Measurements from ENCODE around the gene RPLP2.

Gene RPLP2

DNA sequence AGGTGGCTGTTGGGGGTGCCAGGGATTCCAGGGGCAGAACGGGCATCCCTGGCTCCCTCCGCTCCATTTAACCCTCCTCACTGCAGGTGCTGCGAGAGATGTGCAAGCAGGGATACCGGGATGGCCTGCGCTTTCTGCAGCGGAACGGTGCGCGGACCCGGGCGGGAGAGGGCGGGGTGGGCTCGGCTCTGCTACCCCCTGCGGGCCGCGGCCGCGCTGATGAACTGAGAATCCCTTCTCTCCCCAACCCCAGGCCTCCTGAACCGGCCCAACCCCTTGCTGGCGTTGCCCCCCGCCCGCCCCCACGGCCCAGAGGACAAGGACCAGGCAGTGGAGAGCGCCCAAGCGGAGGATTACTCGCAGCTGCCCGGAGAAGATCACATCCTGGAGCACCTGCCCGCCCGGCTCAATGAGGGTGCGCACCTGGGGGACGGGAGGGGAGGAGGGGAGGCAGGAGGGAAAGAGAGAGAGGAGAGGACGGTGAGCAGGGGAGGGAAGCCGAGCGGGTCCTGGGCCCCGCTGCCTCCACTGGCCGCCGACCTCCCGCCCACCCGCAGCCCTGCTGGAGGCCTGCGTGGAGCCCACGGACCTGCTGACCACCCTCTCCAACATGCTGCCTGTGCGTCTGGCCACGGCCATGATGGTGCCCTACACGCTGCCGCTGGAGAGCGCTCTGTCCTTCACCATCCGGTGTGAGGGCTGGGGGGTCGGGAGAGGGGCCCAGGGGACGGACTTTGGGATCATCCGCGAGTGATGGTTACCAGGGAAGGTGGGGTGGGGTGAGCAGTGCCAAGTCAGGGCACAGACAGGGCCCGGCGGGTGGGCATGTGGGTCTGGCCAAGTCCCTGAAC lies 13.9 kb downstream of the RPLP2 start:
- no peak for DNase-seq (ENCODE audit: low read depth in 2 of 2)

DNA sequence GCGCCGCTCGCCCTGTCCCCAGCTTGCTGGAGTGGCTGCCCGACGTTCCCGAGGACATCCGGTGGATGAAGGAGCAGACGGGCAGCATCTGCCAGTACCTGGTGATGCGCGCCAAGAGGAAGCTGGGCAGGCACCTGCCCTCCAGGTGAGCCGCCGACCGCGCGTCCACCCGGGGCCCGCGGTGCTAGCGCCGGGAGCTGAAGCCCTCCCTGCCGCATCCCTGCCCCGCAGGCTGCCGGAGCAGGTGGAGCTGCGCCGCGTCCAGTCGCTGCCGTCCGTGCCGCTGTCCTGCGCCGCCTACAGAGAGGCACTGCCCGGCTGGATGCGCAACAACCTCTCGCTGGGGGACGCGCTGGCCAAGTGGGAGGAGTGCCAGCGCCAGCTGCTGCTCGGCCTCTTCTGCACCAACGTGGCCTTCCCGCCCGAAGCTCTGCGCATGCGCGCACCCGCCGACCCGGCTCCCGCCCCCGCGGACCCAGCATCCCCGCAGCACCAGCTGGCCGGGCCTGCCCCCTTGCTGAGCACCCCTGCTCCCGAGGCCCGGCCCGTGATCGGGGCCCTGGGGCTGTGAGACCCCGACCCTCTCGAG lies 14.6 kb downstream of the RPLP2 start:
- DNase-seq (ENCODE audit: low read depth in 2 of 2): no peak

DNA sequence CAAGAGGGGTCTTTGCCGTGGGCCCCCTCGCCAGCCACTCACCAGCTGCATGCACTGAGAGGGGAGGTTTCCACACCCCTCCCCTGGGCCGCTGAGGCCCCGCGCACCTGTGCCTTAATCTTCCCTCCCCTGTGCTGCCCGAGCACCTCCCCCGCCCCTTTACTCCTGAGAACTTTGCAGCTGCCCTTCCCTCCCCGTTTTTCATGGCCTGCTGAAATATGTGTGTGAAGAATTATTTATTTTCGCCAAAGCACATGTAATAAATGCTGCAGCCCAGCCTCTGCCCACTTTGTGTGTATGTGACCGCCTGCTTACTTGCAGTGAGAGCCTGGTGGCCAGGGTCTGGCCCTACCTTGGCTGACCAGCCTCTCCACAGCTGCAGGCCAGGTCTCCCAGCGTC lies 15.2 kb downstream of the RPLP2 start:
- DNase-seq (ENCODE audit: low read depth in 2 of 2): no peak

DNA sequence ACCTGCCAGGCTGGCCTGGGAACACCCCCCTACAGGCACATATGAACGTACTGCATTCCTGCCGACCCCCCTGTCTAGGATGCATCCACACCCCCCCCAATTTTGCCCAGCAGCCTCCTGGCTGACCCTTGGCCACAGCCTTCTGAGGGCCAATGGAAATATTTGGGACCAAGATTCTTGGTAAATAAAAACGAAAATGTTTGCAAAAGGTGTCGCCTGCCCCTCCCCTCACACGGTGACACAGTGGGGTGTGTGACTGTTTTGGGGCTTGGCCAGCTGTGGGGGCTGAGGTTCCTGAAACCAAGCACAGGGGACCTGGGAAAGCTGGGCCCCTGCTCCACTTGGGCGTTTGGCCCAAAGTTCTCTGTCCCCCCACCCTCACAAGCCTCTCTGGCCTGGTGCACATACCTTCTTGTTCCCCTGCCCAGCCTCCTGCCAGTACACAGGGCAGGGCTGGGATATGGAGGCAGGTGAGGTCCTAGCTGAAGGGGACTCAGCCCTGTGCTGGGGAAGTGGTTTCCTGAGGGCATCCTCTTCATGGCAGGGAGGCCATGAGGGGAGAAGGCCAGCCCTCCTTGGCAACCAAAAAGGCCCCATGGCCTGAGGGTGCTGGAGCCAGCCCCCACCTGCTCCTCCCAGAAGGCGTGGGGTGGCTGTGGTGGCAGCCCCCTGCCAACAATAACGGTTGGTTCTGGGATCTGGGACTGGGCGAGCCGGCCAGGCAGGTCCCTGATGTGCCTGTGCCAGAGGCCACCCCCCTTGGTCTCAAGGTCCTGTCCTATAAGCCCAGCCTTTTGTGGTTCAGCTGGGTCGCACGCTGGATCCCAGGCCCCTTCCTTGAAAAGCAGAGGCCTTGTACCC lies 15.8 kb downstream of the RPLP2 start:
- DNase-seq (ENCODE audit: low read depth in 2 of 2): no peak

DNA sequence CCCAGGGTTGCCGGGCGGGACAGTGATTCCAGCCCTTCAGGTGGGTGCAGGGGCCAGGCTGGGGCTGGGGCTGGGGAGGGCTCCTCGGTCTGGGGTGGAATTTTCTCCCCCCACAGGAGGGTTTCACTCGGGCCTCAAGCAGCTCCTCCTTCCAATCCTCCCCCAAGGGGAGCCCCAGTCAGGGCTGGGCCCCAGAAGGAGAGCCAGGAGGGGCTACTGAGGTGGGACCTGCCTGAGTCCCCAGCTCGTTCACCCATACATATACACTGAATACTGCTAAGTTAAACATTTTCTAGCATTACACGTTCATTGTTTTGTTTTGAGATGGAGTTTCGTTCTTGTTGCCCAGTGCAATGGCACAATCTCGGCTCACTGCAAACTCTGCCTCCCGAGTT lies 16.5 kb downstream of the RPLP2 start:
- no peak for DNase-seq (ENCODE audit: low read depth in 2 of 2)

DNA sequence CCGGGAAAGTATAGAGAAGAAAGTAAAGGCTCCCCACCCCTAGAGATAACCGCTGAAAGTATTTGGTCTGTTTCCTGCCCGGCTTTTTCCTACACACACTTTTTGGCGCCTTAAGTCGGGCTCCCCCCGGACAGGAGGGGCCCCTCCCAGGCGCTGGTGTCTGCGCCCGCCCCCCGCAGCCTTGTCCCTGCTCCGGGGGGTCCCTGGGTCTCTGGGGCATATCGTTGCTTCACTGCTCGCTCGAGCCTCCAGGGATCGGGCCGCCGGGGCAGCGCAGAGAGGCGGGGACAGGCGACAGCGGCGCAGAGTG lies 17.0 kb downstream of the RPLP2 start:
- no peak for DNase-seq (ENCODE audit: low read depth in 2 of 2)

DNA sequence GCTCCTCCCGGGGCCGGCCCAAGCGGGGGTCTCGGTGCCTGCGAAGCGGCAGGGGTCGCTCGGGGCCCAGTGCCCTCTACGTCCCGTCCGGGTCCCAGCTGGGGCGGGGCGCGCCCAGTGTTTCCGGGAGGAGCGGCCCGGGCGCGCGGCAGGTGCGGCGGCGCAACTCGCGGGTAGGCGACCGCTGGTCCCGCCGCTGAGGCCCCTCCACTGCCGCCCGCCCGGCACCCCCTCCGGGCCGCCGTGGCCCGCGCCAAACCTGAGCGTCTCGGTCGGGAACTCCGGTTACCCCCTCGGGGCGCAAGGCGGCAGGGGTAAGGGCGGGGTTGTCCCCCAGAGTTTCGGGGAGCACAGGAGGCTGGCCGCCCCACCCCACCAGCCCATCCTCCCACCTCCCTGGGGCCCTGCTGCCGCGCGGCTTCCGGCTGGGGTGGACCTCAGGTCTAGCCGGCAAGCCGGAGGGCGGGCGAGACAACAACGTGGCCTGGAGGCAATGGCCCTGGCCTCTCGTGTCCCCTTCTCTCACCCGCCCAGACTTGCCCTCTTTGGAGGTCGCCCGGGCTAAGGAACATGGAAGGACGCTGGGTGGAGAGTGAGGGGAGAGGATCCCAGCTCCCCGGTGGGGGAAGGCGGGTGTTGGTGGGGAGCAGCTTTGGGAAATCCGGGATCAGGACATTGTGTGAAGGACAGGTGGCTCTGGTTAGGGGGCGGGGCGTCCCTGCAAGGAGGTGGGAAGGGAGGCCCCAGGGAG lies 17.6 kb downstream of the RPLP2 start:
- DNase-seq (ENCODE audit: low read depth in 2 of 2): no peak

DNA sequence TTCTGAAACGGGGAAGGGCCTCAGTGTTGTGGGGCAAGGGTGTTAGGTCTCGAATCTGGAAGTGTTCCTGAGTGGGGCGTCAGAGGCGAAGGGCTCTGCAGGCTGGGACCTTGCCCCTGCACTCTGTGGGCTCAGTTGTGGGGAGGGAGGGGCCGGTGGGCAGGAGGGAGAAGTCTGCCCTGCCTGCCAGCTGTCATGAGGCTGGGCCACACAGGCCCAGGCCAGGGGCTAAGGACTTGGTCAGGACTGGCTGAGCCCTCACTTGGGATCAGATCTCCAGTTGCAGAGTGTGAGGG lies 18.1 kb downstream of the RPLP2 start, which contains the start of gene CRACR2B:
CRACR2B (plus strand) TSS at position 23 of the 296 bp plus-strand sequence. CDS start 689 bp downstream, outside the sequence.
- DNase-seq (ENCODE audit: low read depth in 2 of 2): no peak

DNA sequence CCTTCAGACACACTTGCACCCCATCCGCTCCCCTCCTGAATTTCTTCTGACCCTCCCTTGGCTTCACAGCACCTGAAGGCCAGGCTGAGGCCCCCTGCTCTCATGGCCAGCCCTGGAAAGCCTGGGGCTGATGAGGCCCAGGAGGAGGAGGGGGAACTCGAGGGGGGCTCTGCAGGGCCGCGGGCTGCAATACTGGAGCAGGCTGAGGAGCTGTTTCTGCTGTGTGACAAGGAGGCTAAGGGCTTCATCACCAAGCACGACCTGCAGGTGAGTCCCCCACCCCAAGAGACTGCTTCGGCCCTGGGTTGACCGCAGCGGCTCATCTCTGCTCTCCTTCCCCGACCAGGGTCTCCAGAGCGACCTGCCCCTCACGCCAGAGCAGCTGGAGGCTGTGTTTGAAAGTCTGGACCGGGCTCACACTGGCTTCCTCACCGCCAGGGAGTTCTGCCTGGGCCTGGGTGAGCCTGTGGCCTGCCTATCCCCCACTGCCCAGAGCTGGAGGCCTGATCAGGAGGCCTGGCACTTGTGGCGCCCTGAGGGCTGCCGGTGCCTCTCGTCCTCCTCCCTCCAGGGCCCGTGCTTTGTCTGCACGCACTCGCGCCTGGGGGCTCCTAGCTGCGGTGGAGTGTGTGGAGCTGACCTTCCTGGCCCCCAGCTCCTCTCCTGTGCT lies 18.9 kb downstream of the RPLP2 start:
- DNase-seq (ENCODE audit: low read depth in 2 of 2): no peak

DNA sequence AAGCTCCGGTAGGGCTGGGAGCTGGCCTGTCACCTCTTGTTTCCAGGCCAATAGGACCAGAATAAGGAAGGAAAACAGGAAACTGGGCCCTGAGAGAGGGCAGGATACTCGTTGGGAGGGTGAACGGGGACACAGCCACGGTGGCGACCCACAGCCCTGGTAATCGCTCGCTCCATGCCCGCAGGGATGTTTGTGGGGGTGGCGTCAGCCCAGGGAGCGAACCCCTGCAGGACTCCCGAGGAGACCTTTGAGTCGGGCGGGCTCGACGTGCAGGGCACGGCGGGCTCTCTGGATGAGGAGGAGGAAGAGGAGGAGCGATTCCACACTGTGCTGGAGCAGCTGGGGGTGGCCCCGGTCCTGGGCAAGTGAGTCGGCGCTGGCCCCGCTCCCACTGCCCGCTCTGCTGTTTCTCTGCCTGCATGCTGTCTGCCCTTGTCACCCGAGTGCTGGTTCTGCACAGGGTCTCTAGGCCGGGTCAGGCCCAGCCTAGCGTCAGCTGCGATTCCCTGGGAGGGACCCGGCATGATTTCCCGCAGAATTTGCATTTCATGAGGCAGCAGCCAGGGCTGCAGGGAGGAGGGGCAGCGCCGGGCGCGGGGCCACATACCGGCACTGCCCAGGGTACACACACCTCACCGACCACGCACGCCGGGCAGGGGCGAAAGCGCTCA lies 19.5 kb downstream of the RPLP2 start:
- no peak for DNase-seq (ENCODE audit: low read depth in 2 of 2)

DNA sequence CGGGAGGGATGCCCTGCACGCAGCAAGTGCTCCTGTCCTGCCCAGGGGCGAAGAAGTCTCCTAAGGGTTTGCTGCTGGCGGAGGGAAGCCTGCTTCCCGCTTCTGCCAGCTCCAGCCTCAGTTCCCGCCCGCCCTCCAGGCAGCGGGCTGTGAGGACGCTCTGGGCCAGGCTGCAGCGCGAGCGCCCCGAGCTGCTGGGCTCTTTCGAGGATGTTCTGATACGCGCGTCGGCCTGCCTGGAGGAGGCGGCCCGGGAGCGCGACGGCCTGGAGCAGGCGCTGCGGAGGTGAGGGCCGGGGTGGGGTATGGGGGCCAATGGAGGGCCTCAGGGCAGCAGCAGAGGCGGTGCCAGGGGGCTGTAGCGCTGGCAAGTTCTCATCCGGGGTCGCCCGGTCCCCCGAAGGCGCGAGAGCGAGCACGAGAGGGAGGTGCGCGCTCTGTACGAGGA lies 20.1 kb downstream of the RPLP2 start:
- no peak for DNase-seq (ENCODE audit: low read depth in 2 of 2)

DNA sequence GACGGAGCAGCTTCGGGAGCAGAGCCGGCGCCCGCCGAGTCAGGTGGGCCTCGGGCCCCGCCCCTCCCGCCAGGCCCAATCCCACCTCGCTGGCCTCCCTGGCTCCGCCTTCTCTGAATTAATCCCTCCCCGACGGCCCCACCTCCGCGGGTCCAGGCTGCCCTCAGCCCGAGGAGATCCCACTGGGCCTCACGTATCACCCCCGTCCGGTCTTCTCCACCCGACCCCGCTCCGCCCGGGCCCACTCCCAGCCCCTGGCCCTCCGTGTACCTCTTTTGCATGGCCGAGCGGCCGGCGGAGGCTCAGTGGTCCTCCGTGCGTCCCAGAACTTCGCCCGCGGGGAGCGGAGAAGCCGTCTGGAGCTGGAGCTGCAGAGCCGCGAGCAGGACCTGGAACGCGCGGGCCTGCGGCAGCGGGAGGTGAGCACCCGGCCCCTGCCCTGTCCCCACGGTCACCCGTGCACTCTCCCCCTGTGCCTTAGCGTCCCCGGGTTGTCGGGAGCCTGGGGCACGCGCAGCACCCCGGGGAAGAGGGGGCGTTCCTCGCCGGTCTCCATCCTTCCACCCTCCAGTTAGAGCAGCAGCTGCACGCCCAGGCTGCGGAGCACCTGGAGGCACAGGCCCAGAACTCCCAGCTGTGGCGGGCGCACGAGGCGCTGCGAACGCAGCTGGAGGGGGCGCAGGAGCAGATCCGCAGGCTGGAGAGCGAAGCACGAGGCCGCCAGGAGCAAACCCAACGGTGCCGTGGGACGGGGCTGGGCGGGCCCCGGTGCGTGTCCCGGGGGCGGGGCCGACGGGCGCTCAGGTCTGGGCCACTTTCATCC lies 20.7 kb downstream of the RPLP2 start:
- peak in 1 of 2 experiments; percentile 49 for DNase-seq (ENCODE audit: low read depth in 2 of 2)

DNA sequence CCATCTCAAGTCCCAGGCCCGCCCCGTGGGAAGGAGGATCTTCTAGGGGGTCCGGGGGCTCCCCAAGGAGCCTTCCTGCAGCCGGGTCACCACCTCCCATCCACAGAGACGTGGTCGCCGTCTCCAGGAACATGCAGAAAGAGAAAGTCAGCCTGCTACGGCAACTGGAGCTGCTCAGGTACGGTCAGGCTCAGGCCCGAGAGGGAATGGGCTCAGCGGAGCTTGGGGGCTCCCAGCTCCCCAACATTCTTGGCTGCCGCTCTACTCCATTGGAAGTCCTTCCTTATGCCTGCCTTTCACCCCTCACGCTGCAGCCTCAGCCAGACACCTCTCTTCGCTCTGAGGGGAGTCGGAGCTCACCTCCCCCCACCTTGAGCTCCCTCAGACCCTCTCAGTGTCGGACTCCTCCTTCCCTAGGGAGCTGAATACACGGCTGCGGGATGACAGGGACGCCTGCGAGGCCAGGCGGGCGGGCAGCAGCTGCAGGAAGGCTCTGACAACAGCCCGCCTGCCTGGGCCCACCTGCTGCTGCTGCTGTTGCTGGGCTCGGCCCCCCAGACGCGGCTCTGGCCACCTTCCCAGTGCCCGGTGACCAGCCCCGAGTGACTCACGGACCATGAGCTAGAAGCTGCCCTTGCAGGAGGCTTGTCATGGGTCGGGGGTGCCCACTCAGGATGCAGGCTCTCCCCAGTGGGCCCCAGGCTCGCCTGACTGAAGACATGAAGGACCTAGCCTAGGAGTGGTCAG lies 21.5 kb downstream of the RPLP2 start:
- no peak for DNase-seq (ENCODE audit: low read depth in 2 of 2)

DNA sequence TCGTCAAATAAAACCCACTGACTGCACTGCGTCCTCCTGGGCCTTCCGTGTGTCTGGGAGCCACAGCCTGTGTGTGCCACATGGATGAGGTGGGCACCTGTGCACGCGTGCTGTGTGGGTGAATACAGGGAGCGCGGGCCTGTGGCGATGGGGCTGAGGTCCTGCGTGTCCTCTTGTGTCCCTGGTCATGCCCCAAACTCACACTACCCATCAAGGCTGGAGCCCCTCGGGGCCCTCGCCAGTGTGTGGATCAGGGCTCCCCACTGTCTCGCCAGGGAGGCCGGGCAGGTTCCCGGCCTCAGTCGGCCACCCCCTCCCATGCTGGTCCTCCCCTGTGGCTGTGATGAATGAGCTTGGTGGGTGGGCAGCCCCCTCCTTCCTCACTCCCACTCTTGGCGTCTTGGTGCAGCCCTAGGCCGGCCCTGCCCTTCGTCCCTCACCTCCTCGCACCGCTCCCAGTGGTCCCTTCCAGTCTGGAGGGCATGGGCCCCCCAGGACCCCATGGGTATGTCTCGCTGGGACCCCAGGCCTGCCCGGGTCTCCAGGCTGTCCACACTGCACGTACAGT lies 22.3 kb downstream of the RPLP2 start:
- DNase-seq (ENCODE audit: low read depth in 2 of 2): no peak

DNA sequence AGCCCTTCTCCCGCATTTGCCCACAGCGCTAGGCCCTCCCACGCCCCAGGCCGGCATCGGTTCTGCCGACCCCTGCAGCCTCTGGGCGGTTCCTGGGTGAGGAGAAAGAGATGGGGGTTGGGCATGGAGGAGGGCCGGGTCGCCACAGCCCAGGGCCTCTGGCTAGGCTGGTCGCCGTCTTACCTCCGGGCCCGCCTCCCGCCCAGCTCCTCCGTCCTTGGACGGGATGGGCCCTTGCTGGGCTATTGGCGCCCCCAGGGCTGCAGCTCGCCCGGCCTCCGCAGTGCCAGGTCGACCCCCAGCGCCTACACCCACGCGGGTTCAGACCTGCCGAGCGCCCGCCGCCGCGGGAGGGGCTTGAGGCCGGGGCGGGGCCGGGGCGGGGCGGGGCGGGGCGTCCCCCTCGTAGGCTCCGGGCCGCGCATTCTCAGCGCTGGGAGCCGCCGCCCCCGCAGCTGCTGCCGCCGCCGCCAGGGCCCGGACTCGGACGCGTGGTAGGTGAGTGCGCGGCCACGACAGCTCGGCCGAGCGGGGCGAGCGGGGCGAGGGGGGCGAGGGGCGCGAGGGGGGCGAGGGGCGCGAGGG lies 22.9 kb downstream of the RPLP2 start, which contains the start of gene CD151:
CD151 (plus strand) TSS at position 424 of the 585 bp plus-strand sequence. CDS start 3,118 bp downstream, outside the sequence.
- DNase-seq (ENCODE audit: low read depth in 2 of 2): no peak

DNA sequence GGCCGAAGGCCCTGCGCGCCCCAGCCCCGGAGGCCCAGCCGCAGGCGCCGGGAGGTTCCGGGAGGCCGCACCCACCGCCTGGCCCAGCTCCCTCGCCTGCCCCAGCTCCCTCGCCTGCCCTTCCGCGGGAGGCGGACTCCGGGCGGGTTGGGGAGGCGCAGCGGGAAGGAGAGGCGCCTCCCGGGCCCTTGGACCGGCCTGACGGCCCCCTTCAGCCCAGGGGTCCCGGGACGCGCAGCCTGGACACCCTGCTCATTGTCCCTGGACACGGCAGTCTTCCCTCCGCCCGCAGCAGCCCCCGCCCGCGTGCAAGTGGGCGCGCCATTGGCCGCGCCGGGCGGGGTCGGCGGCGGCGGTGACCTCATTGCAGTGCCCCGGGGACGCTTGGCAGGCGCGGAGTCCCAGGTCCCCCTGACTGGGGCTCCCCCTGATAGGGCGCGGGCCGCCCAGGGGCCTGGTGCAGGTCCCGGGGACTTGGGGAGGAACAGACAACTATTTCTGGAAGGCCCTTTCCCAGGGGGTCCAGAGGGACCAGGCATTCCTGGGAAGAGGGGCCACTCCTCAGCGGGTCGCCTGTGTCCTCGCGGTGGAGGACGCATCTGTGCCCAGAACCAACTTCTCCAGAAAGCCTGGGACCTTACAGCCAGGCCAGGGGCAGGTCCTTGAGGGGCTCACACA lies 23.5 kb downstream of the RPLP2 start:
- DNase-seq (ENCODE audit: low read depth in 2 of 2): no peak

DNA sequence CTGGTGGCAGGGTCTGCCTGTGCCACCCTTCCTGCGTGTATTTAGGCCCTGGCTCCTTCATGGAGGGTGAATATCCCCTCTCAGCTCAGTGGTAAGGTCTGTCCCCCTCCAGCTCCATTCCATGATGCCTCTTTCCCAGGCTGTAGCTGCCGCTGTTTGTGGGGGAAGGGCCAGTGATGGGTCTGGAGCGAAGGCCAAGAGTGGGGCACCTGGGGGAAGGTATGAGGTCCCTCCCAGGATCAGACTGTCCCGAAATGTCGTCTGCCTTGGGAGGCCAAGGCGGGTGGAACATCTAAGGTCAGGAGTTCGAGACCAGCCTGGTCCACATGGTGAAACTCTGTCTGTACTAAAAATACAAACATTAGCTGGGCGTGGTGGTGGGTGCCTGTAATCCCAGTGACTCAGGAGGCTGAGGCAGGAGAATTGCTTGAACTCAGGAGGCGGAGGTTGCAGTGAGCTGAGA lies 24.1 kb downstream of the RPLP2 start:
- no peak for DNase-seq (ENCODE audit: low read depth in 2 of 2)
